ENCODE measurements around the gene COG5. TPM values are rescaled to one million over a fixed set of nuclear protein-coding genes. Genes with fewer than 3 reads are reported as not detected.

COG5 gene
- total RNA-seq, 2 experiments from 2014 or later, result 34.1 to 35.5 TPM

DNA sequence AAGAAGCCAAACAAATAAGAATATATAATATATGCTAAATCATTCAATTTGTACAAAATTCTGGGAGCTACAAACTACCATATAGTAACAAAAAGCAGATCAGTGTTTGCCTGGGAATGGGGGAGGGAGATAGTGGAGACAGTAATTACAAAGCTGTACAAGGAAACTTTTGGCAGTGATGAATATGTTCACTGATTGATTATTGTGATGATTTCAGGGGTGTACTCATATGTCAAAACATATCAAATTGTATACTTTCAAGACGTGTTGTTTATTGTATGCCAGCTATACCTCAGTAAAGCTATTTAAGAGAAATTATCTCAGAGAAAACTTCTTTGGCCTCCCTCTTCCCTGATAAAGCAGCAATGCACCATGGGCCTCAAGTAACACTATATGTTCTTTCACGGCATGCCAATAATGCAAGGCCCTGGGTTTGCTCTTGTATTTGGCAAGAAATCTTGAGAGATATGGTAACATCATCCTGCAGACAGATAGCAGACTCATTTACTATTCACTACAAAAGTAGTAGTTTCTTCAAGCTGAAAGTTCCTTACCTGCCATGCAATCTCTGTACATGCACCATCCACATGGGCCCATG is 261.4 kb downstream of the COG5 start:
- POLR2A ChIA-PET, result interaction anchor here (0.6 kb wide), 2 partner anchors 509 to 513 kb away, joined by 3 to 5 read pairs; no protein-coding TSS in a partner anchor
- H3K4me1 Mint-ChIP-seq, result no peaks in the 10 kb centered on the region
- DNase-seq, result no peak

DNA sequence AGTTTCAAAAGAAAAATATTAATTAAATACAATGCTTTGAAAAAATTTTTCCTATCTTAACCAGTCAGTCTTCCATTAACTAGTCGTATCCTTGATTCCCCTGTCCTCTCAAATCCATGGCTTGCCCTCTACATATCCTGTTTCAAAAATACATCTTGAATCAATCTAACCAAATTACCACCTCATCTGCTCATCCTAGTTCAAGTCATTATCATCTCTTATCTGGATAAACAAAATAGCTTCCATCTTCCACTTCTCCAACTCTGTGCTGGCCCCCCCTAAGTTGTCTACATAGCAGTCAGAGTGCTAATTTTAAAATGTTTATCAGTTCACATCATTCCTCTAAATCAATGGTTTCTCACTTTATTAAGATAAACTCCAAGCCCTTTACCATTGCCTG is 269.5 kb downstream of the COG5 start:
- ChIA-PET CTCF (no interaction called here), POLR2A (no interaction called here)
- Mint-ChIP-seq H3K36me3 (ENCODE audit: low read depth) (peaks cover 25% of the 10 kb centered on the region), H3K9me3 (ENCODE audit: low read depth) (no peaks in the 10 kb centered on the region), H3K4me3 (no peak overlapping the region), H3K27ac (no peak overlapping the region), H3K4me1 (no peaks in the 10 kb centered on the region), H3K27me3 (no peaks in the 10 kb centered on the region)
- intact Hi-C loops (cut with DNase I, micrococcal nuclease), result no loop called here
- ATAC-seq (no peak), DNase-seq (no peak)

More for the DNA sequence above, 261.4 kb downstream of the COG5 start:
- intact Hi-C loops (cut with DNase I, micrococcal nuclease), result no loop called here
- no peak overlapping the region for H3K27ac Mint-ChIP-seq
- H3K27me3 Mint-ChIP-seq, result no peaks in the 10 kb centered on the region
- no peaks in the 10 kb centered on the region for H3K9me3 Mint-ChIP-seq (ENCODE audit: low read depth)
- ATAC-seq, result no peak
- CTCF ChIA-PET, result interaction anchor here (0.6 to 0.7 kb wide), 2 partner anchors 10 to 201 kb away, joined by 3 read pairs; no protein-coding TSS in a partner anchor
- peaks cover 17% of the 10 kb centered on the region for H3K36me3 Mint-ChIP-seq (ENCODE audit: low read depth)
- H3K4me3 Mint-ChIP-seq, result no peak overlapping the region

DNA sequence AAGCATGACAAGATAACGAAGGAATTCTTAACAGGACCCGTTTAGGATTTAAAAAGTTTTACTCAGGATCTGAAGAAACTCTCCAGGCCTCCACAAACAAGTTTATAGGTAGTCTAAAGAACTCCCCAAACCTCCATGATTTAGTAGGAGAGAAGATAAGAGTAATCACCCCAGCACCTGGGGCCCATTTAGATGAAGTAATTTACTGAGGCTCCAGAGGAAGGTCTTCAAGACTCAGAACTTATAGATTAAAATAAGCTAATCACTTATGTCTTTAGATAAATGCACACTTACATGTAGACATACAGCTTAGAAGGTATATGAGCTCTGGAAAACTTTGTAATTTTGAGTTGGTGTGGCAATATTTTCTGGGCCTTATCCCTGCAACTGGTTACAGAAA is 271.1 kb downstream of the COG5 start:
- Mint-ChIP-seq H3K4me3 (no peak overlapping the region), H3K27me3 (no peaks in the 10 kb centered on the region), H3K9me3 (ENCODE audit: low read depth) (no peaks in the 10 kb centered on the region), H3K4me1 (no peaks in the 10 kb centered on the region), H3K27ac (no peak overlapping the region), H3K36me3 (ENCODE audit: low read depth) (peaks cover 24% of the 10 kb centered on the region)
- no peak for ATAC-seq
- ChIA-PET POLR2A (no interaction called here), CTCF (interaction anchor here (1.0 kb wide), 1 partner anchor 10 kb away, joined by 3 read pairs; no protein-coding TSS in a partner anchor)
- no peak for DNase-seq
- intact Hi-C loops (cut with DNase I, micrococcal nuclease), result no loop called here

DNA sequence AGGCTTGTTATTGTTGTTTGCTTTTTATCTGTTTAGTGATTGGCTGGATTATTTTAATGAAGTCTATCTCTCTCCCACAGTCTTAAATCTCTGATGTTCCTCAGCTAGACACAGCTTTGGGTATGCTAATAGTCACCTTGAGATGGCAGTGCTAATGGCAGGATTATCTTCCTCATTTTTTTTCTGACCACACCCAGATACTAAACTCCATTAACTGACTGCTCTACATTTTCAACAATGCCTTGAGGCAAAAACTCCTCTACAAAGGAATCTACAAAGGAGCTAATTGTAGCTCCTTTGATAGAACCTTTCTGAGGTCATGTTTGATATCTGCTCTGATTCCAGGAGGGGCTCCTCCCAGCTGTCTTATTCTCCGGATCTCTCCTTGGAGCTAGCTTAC is 272.3 kb downstream of the COG5 start:
- no peak for ATAC-seq
- CTCF ChIA-PET, result interaction anchor here (0.9 to 1.0 kb wide), 3 partner anchors 11 to 546 kb away, joined by 3 to 4 read pairs (median 4); no protein-coding TSS in a partner anchor
- no peak overlapping the region for H3K27ac Mint-ChIP-seq

DNA sequence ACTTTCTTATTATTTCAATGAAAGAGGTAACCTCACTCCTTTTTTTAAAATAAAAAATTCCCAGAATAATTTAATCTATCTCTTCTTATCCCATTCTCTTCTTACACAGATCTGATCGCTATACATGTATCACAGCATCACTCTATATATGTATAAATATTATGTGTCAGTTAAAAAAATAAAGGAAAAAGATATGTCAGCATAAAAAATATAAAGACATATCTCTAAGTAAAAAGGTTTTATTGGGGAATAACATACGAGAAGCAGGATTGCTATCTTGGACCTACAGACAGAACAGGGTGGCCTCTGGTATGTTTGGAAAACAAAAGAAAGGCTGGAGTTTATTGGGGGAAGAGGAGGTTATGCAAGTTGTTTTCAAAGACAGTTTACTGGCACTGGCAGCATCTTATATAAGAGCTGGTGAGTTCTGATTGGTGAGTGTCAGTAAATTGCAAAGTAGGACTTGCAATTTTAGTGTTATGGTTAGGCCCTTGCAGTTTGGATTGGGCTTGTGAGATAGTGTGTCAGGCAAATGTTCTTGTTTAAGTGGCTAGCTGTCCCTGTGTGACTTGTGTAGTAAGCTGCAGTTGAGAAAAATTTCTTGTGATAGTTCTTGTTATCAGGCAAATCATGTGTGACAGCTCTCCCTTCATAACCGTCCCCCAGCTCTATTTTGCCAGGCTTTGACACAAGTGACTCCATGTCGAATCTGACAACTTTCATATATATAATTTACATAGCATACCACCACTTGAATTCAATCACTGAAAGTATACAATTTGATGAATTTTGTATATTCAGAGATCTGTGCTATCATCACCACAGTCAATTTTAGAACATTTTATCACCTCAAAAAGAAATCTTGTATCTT is 276.7 kb downstream of the COG5 start:
- no peaks in the 10 kb centered on the region for H3K9me3 Mint-ChIP-seq (ENCODE audit: low read depth)
- DNase-seq (no peak), ATAC-seq (no peak)
- H3K27ac Mint-ChIP-seq, result no peak overlapping the region
- intact Hi-C loops (cut with DNase I, micrococcal nuclease), result no loop called here
- H3K36me3 Mint-ChIP-seq (ENCODE audit: low read depth), result peaks cover 15% of the 10 kb centered on the region
- POLR2A ChIA-PET, result no interaction called here
- no peaks in the 10 kb centered on the region for H3K4me1 Mint-ChIP-seq
- H3K4me3 Mint-ChIP-seq, result no peak overlapping the region
- CTCF ChIA-PET, result no interaction called here
- no peaks in the 10 kb centered on the region for H3K27me3 Mint-ChIP-seq

More for the DNA sequence above, 272.3 kb downstream of the COG5 start:
- intact Hi-C loops (cut with DNase I, micrococcal nuclease), result no loop called here
- no peak overlapping the region for H3K4me3 Mint-ChIP-seq
- no peak for DNase-seq
- POLR2A ChIA-PET, result no interaction called here
- peaks cover 23% of the 10 kb centered on the region for H3K36me3 Mint-ChIP-seq (ENCODE audit: low read depth)
- no peaks in the 10 kb centered on the region for H3K9me3 Mint-ChIP-seq (ENCODE audit: low read depth)
- H3K27me3 Mint-ChIP-seq, result no peaks in the 10 kb centered on the region
- no peaks in the 10 kb centered on the region for H3K4me1 Mint-ChIP-seq

DNA sequence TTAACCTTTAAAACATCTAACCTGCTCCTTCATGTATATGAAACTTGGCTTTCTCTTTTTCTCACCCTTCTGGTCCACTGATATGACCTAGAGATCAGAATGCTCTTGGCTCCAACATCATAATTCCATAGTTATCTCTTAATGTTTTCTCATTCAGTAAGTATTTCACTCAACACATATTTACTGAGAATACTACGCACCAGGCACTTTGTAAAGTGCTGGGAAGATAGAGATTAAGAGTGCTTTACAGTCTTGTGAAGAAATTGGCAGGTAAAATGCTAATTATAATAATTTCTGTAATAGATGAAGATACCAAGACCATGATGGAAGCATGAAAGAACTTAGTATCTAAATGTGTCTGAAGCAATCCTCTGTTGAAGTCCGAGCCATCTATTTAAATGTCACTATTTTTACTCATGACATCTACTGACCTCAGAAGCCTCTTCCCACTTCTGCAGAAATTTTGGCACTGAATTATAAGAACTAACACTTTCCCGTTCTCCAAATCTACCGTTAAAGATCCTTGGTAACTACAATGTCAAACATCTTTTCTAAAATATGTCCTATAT is 278.7 kb downstream of the COG5 start:
- ATAC-seq, result no peak
- ChIA-PET POLR2A (no interaction called here), CTCF (no interaction called here)

DNA sequence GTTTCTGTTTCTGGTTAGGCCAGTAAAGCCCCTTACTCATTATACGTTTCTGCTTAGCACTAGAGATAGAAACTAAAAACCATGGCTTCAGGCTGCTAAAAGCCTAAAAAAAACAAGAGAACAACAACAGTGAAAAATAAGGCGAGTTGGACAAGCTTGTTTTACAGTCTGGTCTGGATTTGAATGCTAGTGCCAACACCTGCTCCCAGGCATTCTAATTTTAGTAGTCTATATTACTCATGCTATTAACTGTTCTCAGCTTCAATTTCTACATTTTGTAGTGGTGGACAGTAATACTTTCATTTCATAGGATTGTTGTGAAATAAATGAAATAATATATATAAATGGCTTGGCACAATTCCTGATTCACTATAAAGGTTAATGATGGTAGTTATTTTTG is 286.4 kb downstream of the COG5 start:
- H3K36me3 Mint-ChIP-seq (ENCODE audit: low read depth), result peaks cover 7% of the 10 kb centered on the region
- no peak overlapping the region for H3K4me3 Mint-ChIP-seq
- DNase-seq (no peak), ATAC-seq (no peak)
- CTCF ChIA-PET, result interaction anchor here (0.6 to 1.3 kb wide), 2 partner anchors 10 to 301 kb away, joined by 3 read pairs; no protein-coding TSS in a partner anchor
- H3K9me3 Mint-ChIP-seq (ENCODE audit: low read depth), result no peaks in the 10 kb centered on the region
- POLR2A ChIA-PET, result no interaction called here
- H3K27ac Mint-ChIP-seq, result no peak overlapping the region
- H3K27me3 Mint-ChIP-seq, result no peaks in the 10 kb centered on the region
- intact Hi-C loops (cut with DNase I, micrococcal nuclease), result no loop called here
- no peaks in the 10 kb centered on the region for H3K4me1 Mint-ChIP-seq

More for the DNA sequence above, 278.7 kb downstream of the COG5 start:
- no peak for DNase-seq
- Mint-ChIP-seq H3K4me3 (no peak overlapping the region), H3K4me1 (no peaks in the 10 kb centered on the region), H3K9me3 (ENCODE audit: low read depth) (no peaks in the 10 kb centered on the region), H3K36me3 (ENCODE audit: low read depth) (peaks cover 8% of the 10 kb centered on the region), H3K27ac (no peak overlapping the region), H3K27me3 (no peaks in the 10 kb centered on the region)
- intact Hi-C loops (cut with DNase I, micrococcal nuclease), result no loop called here

DNA sequence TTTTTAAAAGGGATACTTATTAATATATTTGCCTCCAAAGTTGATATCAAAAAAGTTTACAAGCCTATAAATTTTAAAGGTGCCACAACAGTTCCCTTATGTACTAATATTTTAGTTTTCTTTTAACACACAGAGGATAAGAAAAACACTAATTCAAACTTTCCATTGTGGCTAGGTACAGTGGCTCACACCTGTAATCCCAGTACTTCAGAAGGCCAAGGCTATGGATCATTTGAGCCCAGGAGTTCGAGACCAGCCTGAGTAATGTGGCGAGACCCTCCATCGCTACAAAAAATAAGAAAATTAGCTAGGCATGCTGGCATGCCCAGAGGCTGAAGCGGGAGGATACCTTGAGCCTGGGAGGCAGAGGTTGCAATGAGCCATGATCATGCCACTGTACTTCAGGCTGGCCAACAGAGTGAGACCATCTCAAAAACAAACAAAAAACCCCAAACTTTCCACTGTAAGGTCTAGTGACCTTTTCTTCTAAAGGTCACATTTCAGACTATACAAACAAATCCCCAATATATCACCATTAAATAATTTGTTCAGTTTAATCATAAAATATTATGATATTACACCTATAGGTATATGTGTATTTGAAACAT is 287.4 kb downstream of the COG5 start:
- no peak overlapping the region for H3K27ac Mint-ChIP-seq
- peaks cover 2% of the 10 kb centered on the region for H3K36me3 Mint-ChIP-seq (ENCODE audit: low read depth)
- H3K4me3 Mint-ChIP-seq, result no peak overlapping the region
- POLR2A ChIA-PET, result no interaction called here
- no peaks in the 10 kb centered on the region for H3K4me1 Mint-ChIP-seq
- ATAC-seq (no peak), DNase-seq (no peak)
- H3K9me3 Mint-ChIP-seq (ENCODE audit: low read depth), result no peaks in the 10 kb centered on the region
- H3K27me3 Mint-ChIP-seq, result no peaks in the 10 kb centered on the region
- intact Hi-C loops (cut with DNase I, micrococcal nuclease), result no loop called here
- CTCF ChIA-PET, result interaction anchor here (1.3 to 2.0 kb wide), 2 partner anchors 9 to 15 kb away, joined by 3 to 4 read pairs; no protein-coding TSS in a partner anchor

DNA sequence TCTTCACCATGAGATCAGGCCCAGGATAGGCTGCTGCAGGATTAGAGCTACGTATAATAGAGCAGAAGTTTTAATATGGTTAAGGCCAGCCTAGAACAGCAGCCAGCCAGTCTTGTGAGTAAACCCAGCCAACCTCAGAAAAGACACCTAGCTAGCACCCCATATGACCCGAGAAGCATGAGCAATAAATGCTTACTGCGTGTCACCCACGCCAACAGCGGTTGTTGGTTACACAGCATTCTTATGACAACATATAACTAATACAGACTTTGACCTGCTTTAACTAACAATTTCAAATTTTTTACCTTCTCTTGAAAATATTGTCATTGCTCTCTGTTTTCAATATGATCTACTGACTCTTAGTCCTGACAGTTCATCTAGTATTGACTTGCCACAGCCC is 289.2 kb downstream of the COG5 start:
- Mint-ChIP-seq H3K4me3 (no peak overlapping the region), H3K4me1 (no peaks in the 10 kb centered on the region), H3K36me3 (ENCODE audit: low read depth) (peaks cover 6% of the 10 kb centered on the region), H3K27ac (no peak overlapping the region), H3K27me3 (no peaks in the 10 kb centered on the region), H3K9me3 (ENCODE audit: low read depth) (no peaks in the 10 kb centered on the region)
- DNase-seq (no peak), ATAC-seq (peak; percentile 19)
- intact Hi-C loops (cut with DNase I, micrococcal nuclease), result no loop called here
- POLR2A ChIA-PET, result interaction anchor here (0.6 kb wide), 1 partner anchor 854 kb away, joined by 7 read pairs; no protein-coding TSS in a partner anchor
- CTCF ChIA-PET, result interaction anchor here (0.7 kb wide), 1 partner anchor 22 kb away, joined by 3 read pairs; no protein-coding TSS in a partner anchor

DNA sequence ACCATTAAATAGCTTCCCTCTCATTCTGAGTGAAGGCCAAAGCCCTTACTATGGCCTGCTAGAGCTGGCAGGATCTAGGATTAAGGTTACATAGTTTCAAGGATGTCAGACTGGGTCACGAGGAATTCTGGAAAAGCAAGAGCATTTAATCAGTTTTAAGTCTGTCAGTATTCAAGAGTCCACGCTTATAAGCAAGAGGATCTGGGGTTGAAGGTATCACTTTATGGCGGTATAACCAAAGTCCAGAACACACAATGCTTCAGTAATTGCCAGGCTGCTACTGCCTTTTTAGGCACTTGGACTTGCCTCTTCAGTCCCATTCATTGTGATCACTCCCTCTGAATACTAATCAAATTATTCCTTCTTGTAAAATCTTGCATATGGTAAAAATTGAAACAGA is 293.9 kb downstream of the COG5 start:
- no peaks in the 10 kb centered on the region for H3K27me3 Mint-ChIP-seq
- DNase-seq (no peak), ATAC-seq (no peak)
- peaks cover 7% of the 10 kb centered on the region for H3K36me3 Mint-ChIP-seq (ENCODE audit: low read depth)
- no peak overlapping the region for H3K27ac Mint-ChIP-seq
- ChIA-PET CTCF (no interaction called here), POLR2A (no interaction called here)
- no peaks in the 10 kb centered on the region for H3K9me3 Mint-ChIP-seq (ENCODE audit: low read depth)
- H3K4me1 Mint-ChIP-seq, result no peaks in the 10 kb centered on the region
- no peak overlapping the region for H3K4me3 Mint-ChIP-seq
- intact Hi-C loops (cut with DNase I, micrococcal nuclease), result no loop called here

DNA sequence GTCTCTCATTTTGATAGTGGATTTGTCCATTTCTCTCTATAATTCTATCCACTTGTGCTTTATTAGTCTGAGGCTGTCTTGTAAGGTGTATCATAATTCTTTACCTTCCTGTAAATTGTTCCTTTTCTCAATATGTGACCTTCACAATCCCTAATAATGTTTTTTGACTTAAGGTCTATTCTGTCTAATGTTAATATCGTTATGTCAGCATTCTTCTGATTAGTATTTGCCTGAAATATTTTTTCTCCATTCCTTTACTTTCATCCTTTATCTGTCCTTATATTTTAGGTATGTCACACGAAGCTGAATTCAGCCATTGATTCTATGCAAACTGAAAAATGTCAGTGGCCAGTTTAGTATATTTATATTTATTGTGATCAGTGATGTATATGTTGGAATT is 295.1 kb downstream of the COG5 start:
- H3K36me3 Mint-ChIP-seq (ENCODE audit: low read depth), result peaks cover 9% of the 10 kb centered on the region
- H3K4me1 Mint-ChIP-seq, result no peaks in the 10 kb centered on the region
- H3K27me3 Mint-ChIP-seq, result no peaks in the 10 kb centered on the region
- no peaks in the 10 kb centered on the region for H3K9me3 Mint-ChIP-seq (ENCODE audit: low read depth)
- no peak for DNase-seq
- intact Hi-C loops (cut with DNase I, micrococcal nuclease), result no loop called here
- ChIA-PET POLR2A (interaction anchor here (0.8 kb wide), 1 partner anchor 44 kb away, joined by 3 read pairs; no protein-coding TSS in a partner anchor), CTCF (no interaction called here)
- no peak overlapping the region for H3K4me3 Mint-ChIP-seq
- H3K27ac Mint-ChIP-seq, result no peak overlapping the region
- no peak for ATAC-seq
